Fibroblast of lung (primary cell): ENCODE measurements around the gene WDR13. TPM values are rescaled to one million over a fixed set of nuclear protein-coding genes. Genes with fewer than 3 reads are reported as not detected.

ENCODE experiments used
- DNase-seq, 2 donors: peaks; one replicate each; pipeline versions ENCODE4 v3.0.0 to v3.0.0-alpha.2; 2010; ENCODE audit warnings: low read depth in 2 of 2
- H2AFZ ChIP-seq: 2 replicates; pipeline ENCODE4 v1.5.1; 2012; ENCODE audit warnings: low read length, control low read depth, inconsistent platforms
- H3K27ac ChIP-seq: 2 replicates; pipeline ENCODE4 v1.5.1; 2011; ENCODE audit warnings: low read length, control low read depth; ENCODE audit not compliant: insufficient read depth
- H3K27me3 ChIP-seq: 2 replicates; pipeline ENCODE4 v1.5.1; 2011; ENCODE audit warnings: mild to moderate bottlenecking, low read length; ENCODE audit not compliant: control insufficient read depth, insufficient read depth
- H3K36me3 ChIP-seq: 2 replicates; pipeline ENCODE4 v1.5.1; 2011; ENCODE audit warnings: low read length; ENCODE audit not compliant: control insufficient read depth, insufficient read depth
- H3K4me1 ChIP-seq: 2 replicates; pipeline ENCODE4 v1.5.1; 2011; ENCODE audit warnings: low read length; ENCODE audit not compliant: control insufficient read depth, insufficient read depth; ENCODE audit errors: extremely low read depth
- H3K4me2 ChIP-seq: 2 replicates; pipeline ENCODE4 v1.5.1; 2011; ENCODE audit warnings: low read length, control low read depth; ENCODE audit not compliant: insufficient read depth; ENCODE audit errors: extremely low read depth
- H3K4me3 ChIP-seq, 4 experiments: fragments of 200-600 bp in 1 of 4; sonication (generic) in 1 of 4; replicated peaks in 1 of 4; 2 replicates each; pipeline ENCODE4 v1.5.1; 2011 to 2016; ENCODE audit warnings: low read length in 4 of 4, low read depth in 3 of 4, mild to moderate bottlenecking in 3 of 4, control low read depth in 2 of 4, inconsistent platforms in 1 of 4, mixed read lengths in 1 of 4; ENCODE audit not compliant: insufficient read depth in 1 of 4; ENCODE audit errors: control extremely low read depth in 1 of 4
- H3K79me2 ChIP-seq: 2 replicates; pipeline ENCODE4 v1.5.1; 2012; ENCODE audit warnings: mild to moderate bottlenecking, low read length, inconsistent platforms; ENCODE audit not compliant: control insufficient read depth, insufficient read depth
- H3K9ac ChIP-seq: 2 replicates; pipeline ENCODE4 v1.5.1; 2011; ENCODE audit warnings: mild to moderate bottlenecking, low read length, control low read depth; ENCODE audit not compliant: insufficient read depth
- H3K9me3 ChIP-seq: 2 replicates; pipeline ENCODE4 v1.5.1; 2012; ENCODE audit warnings: low read depth, low read length; ENCODE audit not compliant: control insufficient read depth, insufficient read depth
- H4K20me1 ChIP-seq: 2 replicates; pipeline ENCODE4 v1.5.1; 2011; ENCODE audit warnings: low read length; ENCODE audit not compliant: control insufficient read depth, insufficient read depth; ENCODE audit errors: extremely low read depth
- EZH2 ChIP-seq: IDR thresholded peaks from 2 replicates; pipeline ENCODE4 v1.5.1; 2012; ENCODE audit warnings: low read length, control low read depth, mild to moderate bottlenecking; ENCODE audit errors: missing control alignments
- polyA plus RNA-seq, 2 donors: library from polyadenylated mRNA; depleted of rRNA in 1 of 2; stranded (reverse) in 1 of 2; unstranded in 1 of 2; fragments of >200 nt; gene quantifications; 2 replicates each; pipeline ENCODE4 v1.2.1, GENCODE V29; 2011 to 2012; ENCODE audit warnings: missing spikeins in 1 of 2
- total RNA-seq: library from RNA; depleted of rRNA; stranded (reverse); fragments of >200 nt; gene quantifications from 2 replicates; pipeline ENCODE4 v1.2.1, GENCODE V29; 2014
- TF ChIP-seq, protein P1 (sequence below), 2 donors: IDR thresholded peaks in 1 of 2; conservative IDR thresholded peaks in 1 of 2; 1 replicate in 1 of 2; 2 replicates in 1 of 2; pipeline ENCODE4 v1.5.1; 2011 to 2012; ENCODE audit warnings: low read length in 2 of 2, control low read depth in 1 of 2, inconsistent platforms in 1 of 2, low read depth in 1 of 2, mild to moderate bottlenecking in 1 of 2

Gene WDR13
- total and polyA plus RNA-seq, 2 donors (not counting 1 experiment from before 2014, with no cell fraction given) = 41.2 to 99.7 TPM

DNA sequence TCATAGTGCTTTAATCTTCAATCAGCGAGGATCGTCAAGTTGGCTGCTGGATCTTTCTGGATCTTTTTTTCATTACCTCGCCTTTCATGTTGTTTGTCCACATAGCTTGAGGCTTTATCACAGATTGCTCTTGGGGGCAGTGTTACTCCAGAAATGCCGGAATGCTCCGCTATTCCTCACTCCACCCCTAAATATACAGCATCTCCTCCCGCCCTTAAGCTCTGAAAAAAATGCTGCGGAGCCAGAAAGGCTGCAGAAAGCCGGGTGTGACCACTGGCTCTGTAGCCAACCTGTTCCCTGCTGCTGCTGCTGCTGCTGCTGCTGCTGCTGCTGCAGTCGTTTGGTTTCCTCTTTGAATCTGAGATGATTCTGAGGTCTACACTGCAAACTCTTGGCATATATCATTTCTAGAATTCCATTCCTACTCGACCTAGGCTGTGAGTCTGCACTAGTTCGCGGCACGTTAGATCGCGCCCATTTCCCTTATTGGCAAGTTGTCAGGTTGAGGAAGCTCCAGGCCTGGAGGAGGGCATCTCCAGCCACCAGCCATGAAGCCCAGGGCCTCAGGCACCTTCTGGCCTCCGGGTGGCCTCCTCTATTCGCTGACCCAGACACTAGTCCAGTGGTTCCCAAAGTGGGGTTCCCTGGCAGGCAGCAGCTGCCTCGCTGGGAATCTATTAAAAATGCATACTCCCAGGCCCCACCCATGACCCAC, 34.2 kb downstream of the WDR13 start:
- DNase-seq = peak; percentile 82 to 94
- no peaks in the 10 kb centered on the region for H3K36me3 ChIP-seq
- H3K9me3 ChIP-seq = no peaks in the 10 kb centered on the region
- H3K4me2 ChIP-seq = peak overlapping the region; percentile 32
- no peak overlapping the region for H3K27ac ChIP-seq
- no peaks in the 10 kb centered on the region for H4K20me1 ChIP-seq
- H3K27me3 ChIP-seq = no peaks in the 10 kb centered on the region
- no peaks in the 10 kb centered on the region for H3K79me2 ChIP-seq
- no peaks in the 10 kb centered on the region for H3K4me1 ChIP-seq
- H3K9ac ChIP-seq = no peak overlapping the region
- no peak for TF ChIP-seq EZH2
- TF ChIP-seq, protein P1, sequence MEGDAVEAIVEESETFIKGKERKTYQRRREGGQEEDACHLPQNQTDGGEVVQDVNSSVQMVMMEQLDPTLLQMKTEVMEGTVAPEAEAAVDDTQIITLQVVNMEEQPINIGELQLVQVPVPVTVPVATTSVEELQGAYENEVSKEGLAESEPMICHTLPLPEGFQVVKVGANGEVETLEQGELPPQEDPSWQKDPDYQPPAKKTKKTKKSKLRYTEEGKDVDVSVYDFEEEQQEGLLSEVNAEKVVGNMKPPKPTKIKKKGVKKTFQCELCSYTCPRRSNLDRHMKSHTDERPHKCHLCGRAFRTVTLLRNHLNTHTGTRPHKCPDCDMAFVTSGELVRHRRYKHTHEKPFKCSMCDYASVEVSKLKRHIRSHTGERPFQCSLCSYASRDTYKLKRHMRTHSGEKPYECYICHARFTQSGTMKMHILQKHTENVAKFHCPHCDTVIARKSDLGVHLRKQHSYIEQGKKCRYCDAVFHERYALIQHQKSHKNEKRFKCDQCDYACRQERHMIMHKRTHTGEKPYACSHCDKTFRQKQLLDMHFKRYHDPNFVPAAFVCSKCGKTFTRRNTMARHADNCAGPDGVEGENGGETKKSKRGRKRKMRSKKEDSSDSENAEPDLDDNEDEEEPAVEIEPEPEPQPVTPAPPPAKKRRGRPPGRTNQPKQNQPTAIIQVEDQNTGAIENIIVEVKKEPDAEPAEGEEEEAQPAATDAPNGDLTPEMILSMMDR (conservative IDR thresholded peaks at IDR 0.05 in 1 of 2, IDR thresholded peaks at IDR 0.05 in 1 of 2; ENCODE audit: low read depth in 1 of 2, low read length in 2 of 2) = peak; percentile 57 to 58
- H3K4me3 ChIP-seq = peak overlapping the region in 1 of 4 experiments; percentile 10
- H2AFZ ChIP-seq = no peak overlapping the region

DNA sequence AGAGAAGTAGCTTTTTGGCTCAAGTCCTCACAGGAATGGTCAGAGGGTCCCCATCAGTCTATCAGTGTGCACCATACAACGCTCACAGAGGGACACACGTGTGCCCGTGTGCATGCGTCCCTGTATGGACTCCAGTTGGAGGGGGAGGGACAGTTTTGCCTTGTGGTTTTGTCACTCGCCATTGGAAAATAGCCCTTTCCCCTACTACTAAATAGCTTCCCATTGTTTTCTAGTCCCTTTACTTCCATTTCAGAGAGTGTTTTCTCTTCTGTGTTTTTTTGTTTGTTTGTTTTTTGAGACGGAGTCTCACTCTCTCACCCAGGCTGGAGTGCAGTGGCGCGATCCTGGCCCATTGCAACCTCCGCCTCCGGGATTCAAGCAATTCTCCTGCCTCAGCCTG, 34.9 kb downstream of the WDR13 start:
- DNase-seq = no peak
- no peaks in the 10 kb centered on the region for H3K79me2 ChIP-seq
- H3K27ac ChIP-seq = no peak overlapping the region
- no peak overlapping the region for H3K9ac ChIP-seq
- no peaks in the 10 kb centered on the region for H4K20me1 ChIP-seq
- no peaks in the 10 kb centered on the region for H3K27me3 ChIP-seq
- no peak overlapping the region for H2AFZ ChIP-seq
- H3K4me1 ChIP-seq = no peaks in the 10 kb centered on the region
- H3K9me3 ChIP-seq = no peaks in the 10 kb centered on the region
- no peaks in the 10 kb centered on the region for H3K36me3 ChIP-seq
- H3K4me3 ChIP-seq = no peak overlapping the region
- no peak overlapping the region for H3K4me2 ChIP-seq
- TF ChIP-seq EZH2 = no peak
- TF ChIP-seq, protein P1 (conservative IDR thresholded peaks at IDR 0.05 in 1 of 2, IDR thresholded peaks at IDR 0.05 in 1 of 2; ENCODE audit: low read depth in 1 of 2, low read length in 2 of 2) = no peak

DNA sequence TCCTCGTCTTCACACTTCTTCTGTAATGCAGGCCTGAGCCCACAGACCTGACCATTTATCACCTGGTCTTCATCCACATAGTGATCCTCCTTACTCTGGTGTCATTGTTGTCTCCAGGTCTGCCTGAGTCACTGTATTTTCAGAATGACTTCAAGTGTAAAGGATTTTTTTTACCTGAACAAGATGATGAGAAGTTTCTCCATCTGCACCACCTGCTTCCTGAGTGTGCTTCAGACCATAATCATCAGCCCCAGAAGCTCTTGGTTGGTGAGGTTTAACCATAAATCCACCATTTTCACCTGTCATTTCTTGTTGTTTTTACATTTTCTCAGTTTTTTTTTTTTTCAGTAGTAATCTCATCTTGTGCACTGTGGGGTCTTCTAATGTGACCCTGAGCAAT, 39.0 kb downstream of the WDR13 start:
- H3K4me1 ChIP-seq = no peaks in the 10 kb centered on the region
- no peaks in the 10 kb centered on the region for H3K9me3 ChIP-seq
- TF ChIP-seq EZH2 = no peak
- TF ChIP-seq, protein P1 (conservative IDR thresholded peaks at IDR 0.05 in 1 of 2, IDR thresholded peaks at IDR 0.05 in 1 of 2; ENCODE audit: low read depth in 1 of 2, low read length in 2 of 2) = no peak
- no peaks in the 10 kb centered on the region for H3K27me3 ChIP-seq
- no peaks in the 10 kb centered on the region for H3K36me3 ChIP-seq
- H4K20me1 ChIP-seq = no peaks in the 10 kb centered on the region
- no peak overlapping the region for H3K4me3 ChIP-seq
- H3K27ac ChIP-seq = no peak overlapping the region
- no peak overlapping the region for H3K9ac ChIP-seq
- no peak overlapping the region for H2AFZ ChIP-seq
- DNase-seq = no peak
- H3K4me2 ChIP-seq = no peak overlapping the region
- no peaks in the 10 kb centered on the region for H3K79me2 ChIP-seq
